WTC11 (cell line): ENCODE measurements around the gene NSUN4. TPM values are rescaled to one million over a fixed set of nuclear protein-coding genes. Genes with fewer than 3 reads are reported as not detected.

Experiments
- ATAC-seq: fragments of 200-7000 bp; cut with Tn5 transposase; 2 replicates; pipeline ENCODE4 v1.10.0; 2021; ENCODE audit warnings: mild to moderate bottlenecking, moderate library complexity
- CTCF ChIA-PET: fragments of 300-600 bp; sonication (Branson Sonifier 250); formaldehyde crosslinking; loops from one replicate; lab custom pipeline; 2021; ENCODE audit warnings: antibody characterized with exemption; lab: Charles Lee
- POLR2A ChIA-PET: fragments of 350-600 bp; sonication (Branson Sonifier 250); formaldehyde crosslinking; loops from one replicate; lab custom pipeline; 2021; ENCODE audit warnings: antibody characterized with exemption; lab: Charles Lee
- DNase-seq: peaks from one replicate; pipeline ENCODE4 v3.0.0; 2021; ENCODE audit warnings: low spot score
- H3K27ac Mint-ChIP-seq: 2 replicates; pipeline ENCODE4 v1.8.0; 2021; ENCODE audit warnings: mixed read lengths
- H3K27me3 Mint-ChIP-seq: 2 replicates; pipeline ENCODE4 v1.8.0; 2021; ENCODE audit warnings: low read depth, mild to moderate bottlenecking, moderate library complexity, mixed read lengths
- H3K36me3 Mint-ChIP-seq: 2 replicates; pipeline ENCODE4 v1.8.0; 2021; ENCODE audit warnings: mixed read lengths
- H3K4me1 Mint-ChIP-seq: 2 replicates; pipeline ENCODE4 v1.8.0; 2022; ENCODE audit warnings: mixed read lengths
- H3K4me3 Mint-ChIP-seq: 2 replicates; pipeline ENCODE4 v1.8.0; 2021; ENCODE audit warnings: mild to moderate bottlenecking, moderate library complexity, mixed read lengths
- H3K9me3 Mint-ChIP-seq: 2 replicates; pipeline ENCODE4 v1.8.0; 2021; ENCODE audit warnings: mixed read lengths
- AFF4 ChIP-seq: sonication (generic); formaldehyde crosslinking; IDR thresholded peaks from 2 replicates; pipeline ENCODE4 v1.8.1; 2023; ENCODE audit warnings: mild to moderate bottlenecking, missing genetic modification reagents, borderline replicate concordance
- CREM ChIP-seq: sonication (generic); formaldehyde crosslinking; IDR thresholded peaks from 2 replicates; pipeline ENCODE4 v1.8.1; 2022; ENCODE audit warnings: mild to moderate bottlenecking, missing genetic modification reagents, moderate library complexity
- CTCF ChIP-seq: fragments of 200-600 bp; IDR thresholded peaks from 2 replicates; pipeline ENCODE4 v1.8.0; 2022; ENCODE audit warnings: antibody characterized with exemption
- ELF4 ChIP-seq: sonication (generic); formaldehyde crosslinking; IDR thresholded peaks from 2 replicates; pipeline ENCODE4 v1.8.1; 2022; ENCODE audit warnings: low read depth, mild to moderate bottlenecking, moderate library complexity, missing genetic modification reagents
- GRHL2 ChIP-seq: fragments of 250-450 bp; sonication (Bioruptor Pico); IDR thresholded peaks from 2 replicates; pipeline ENCODE4 v1.8.0; 2022; ENCODE audit warnings: mild to moderate bottlenecking, moderate library complexity; ENCODE audit not compliant: insufficient replicate concordance, severe bottlenecking
- MYBL2 ChIP-seq: sonication (generic); formaldehyde crosslinking; IDR thresholded peaks from 2 replicates; pipeline ENCODE4 v1.8.1; 2023; ENCODE audit warnings: mild to moderate bottlenecking, moderate library complexity, missing genetic modification reagents
- SMAD3 ChIP-seq: sonication (generic); formaldehyde crosslinking; IDR thresholded peaks from 2 replicates; pipeline ENCODE4 v1.8.0; 2022; ENCODE audit warnings: missing genetic modification reagents, mild to moderate bottlenecking, borderline replicate concordance
- SP1 ChIP-seq: sonication (generic); formaldehyde crosslinking; conservative IDR thresholded peaks from 2 replicates; pipeline ENCODE4 v1.8.1; 2022; ENCODE audit warnings: missing genetic modification reagents
- STAT6 ChIP-seq: sonication (generic); formaldehyde crosslinking; conservative IDR thresholded peaks from 2 replicates; pipeline ENCODE4 v1.8.1; 2023; ENCODE audit warnings: mild to moderate bottlenecking, low read depth, missing genetic modification reagents, moderate library complexity
- ZBTB21 ChIP-seq: sonication (generic); formaldehyde crosslinking; IDR thresholded peaks from 2 replicates; pipeline ENCODE4 v1.8.1; 2023; ENCODE audit warnings: mild to moderate bottlenecking, missing genetic modification reagents, borderline replicate concordance
- ZNF232 ChIP-seq: sonication (generic); formaldehyde crosslinking; IDR thresholded peaks from 2 replicates; pipeline ENCODE4 v1.8.0; 2022; ENCODE audit warnings: mild to moderate bottlenecking, missing genetic modification reagents
- total RNA-seq: library from RNA; stranded (reverse); gene quantifications from 3 replicates; pipeline ENCODE4 v1.2.3, GENCODE V29; 2021
- TF ChIP-seq, protein P1 (sequence below): sonication (generic); formaldehyde crosslinking; IDR thresholded peaks from 2 replicates; pipeline ENCODE4 v1.8.1; 2023; ENCODE audit warnings: mild to moderate bottlenecking, missing genetic modification reagents, moderate library complexity
- TF ChIP-seq, protein P2 (sequence below): sonication (generic); formaldehyde crosslinking; IDR thresholded peaks from 2 replicates; pipeline ENCODE4 v1.8.0; 2022; ENCODE audit warnings: missing genetic modification reagents
- TF ChIP-seq, protein P3 (sequence below): sonication (generic); formaldehyde crosslinking; IDR thresholded peaks from 2 replicates; pipeline ENCODE4 v1.8.0; 2022; ENCODE audit warnings: mild to moderate bottlenecking, missing genetic modification reagents
- TF ChIP-seq, protein P4 (sequence below): fragments of 250-450 bp; sonication (Bioruptor Pico); IDR thresholded peaks from 2 replicates; pipeline ENCODE4 v1.8.0; 2021; ENCODE audit warnings: mild to moderate bottlenecking

NSUN4 gene
- total RNA-seq, 1 experiment from 2014 or later, result 22.6 TPM

- no peak for TF ChIP-seq AFF4 (CRISPR knock-in tag)
- no peak for TF ChIP-seq ELF4
- TF ChIP-seq GRHL2 (CRISPR knock-in tag), result no peak
- TF ChIP-seq, protein P1, sequence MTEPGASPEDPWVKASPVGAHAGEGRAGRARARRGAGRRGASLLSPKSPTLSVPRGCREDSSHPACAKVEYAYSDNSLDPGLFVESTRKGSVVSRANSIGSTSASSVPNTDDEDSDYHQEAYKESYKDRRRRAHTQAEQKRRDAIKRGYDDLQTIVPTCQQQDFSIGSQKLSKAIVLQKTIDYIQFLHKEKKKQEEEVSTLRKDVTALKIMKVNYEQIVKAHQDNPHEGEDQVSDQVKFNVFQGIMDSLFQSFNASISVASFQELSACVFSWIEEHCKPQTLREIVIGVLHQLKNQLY, result no peak
These were observed 59.8 kb downstream of the NSUN4 start (continued) for GRCh38 chr1:46400421-46400820.

GRCh38 chr1:46401154-46401913, 60.7 kb downstream of the NSUN4 start:
- CTCF ChIA-PET, result interaction anchor here (1.0 to 3.1 kb wide), 6 partner anchors 10 to 61 kb away, joined by 3 to 14 read pairs (median 6); partner anchors contain the start of gene NSUN4
- no peak for TF ChIP-seq CTCF
- TF ChIP-seq, protein P2, sequence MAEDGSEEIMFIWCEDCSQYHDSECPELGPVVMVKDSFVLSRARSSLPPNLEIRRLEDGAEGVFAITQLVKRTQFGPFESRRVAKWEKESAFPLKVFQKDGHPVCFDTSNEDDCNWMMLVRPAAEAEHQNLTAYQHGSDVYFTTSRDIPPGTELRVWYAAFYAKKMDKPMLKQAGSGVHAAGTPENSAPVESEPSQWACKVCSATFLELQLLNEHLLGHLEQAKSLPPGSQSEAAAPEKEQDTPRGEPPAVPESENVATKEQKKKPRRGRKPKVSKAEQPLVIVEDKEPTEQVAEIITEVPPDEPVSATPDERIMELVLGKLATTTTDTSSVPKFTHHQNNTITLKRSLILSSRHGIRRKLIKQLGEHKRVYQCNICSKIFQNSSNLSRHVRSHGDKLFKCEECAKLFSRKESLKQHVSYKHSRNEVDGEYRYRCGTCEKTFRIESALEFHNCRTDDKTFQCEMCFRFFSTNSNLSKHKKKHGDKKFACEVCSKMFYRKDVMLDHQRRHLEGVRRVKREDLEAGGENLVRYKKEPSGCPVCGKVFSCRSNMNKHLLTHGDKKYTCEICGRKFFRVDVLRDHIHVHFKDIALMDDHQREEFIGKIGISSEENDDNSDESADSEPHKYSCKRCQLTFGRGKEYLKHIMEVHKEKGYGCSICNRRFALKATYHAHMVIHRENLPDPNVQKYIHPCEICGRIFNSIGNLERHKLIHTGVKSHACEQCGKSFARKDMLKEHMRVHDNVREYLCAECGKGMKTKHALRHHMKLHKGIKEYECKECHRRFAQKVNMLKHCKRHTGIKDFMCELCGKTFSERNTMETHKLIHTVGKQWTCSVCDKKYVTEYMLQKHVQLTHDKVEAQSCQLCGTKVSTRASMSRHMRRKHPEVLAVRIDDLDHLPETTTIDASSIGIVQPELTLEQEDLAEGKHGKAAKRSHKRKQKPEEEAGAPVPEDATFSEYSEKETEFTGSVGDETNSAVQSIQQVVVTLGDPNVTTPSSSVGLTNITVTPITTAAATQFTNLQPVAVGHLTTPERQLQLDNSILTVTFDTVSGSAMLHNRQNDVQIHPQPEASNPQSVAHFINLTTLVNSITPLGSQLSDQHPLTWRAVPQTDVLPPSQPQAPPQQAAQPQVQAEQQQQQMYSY, result 0 out of 2 replicates have a peak, but pooled peaks have one; percentile 33
- ATAC-seq (no peak), DNase-seq (no peak)
- H3K36me3 Mint-ChIP-seq, result no peaks in the 10 kb centered on the region
- POLR2A ChIA-PET, result interaction anchor here (0.6 kb wide), 1 partner anchor 12 kb away, joined by 4 read pairs; no protein-coding TSS in a partner anchor
- H3K4me1 Mint-ChIP-seq, result peaks cover 35% of the 10 kb centered on the region
- no peaks in the 10 kb centered on the region; the same call in 1 of the 2 replicates for H3K27me3 Mint-ChIP-seq
- H3K4me3 Mint-ChIP-seq, result no peak overlapping the region
- H3K27ac Mint-ChIP-seq, result no peak overlapping the region; the same call in 1 of the 2 replicates
- no peaks in the 10 kb centered on the region for H3K9me3 Mint-ChIP-seq

DNA sequence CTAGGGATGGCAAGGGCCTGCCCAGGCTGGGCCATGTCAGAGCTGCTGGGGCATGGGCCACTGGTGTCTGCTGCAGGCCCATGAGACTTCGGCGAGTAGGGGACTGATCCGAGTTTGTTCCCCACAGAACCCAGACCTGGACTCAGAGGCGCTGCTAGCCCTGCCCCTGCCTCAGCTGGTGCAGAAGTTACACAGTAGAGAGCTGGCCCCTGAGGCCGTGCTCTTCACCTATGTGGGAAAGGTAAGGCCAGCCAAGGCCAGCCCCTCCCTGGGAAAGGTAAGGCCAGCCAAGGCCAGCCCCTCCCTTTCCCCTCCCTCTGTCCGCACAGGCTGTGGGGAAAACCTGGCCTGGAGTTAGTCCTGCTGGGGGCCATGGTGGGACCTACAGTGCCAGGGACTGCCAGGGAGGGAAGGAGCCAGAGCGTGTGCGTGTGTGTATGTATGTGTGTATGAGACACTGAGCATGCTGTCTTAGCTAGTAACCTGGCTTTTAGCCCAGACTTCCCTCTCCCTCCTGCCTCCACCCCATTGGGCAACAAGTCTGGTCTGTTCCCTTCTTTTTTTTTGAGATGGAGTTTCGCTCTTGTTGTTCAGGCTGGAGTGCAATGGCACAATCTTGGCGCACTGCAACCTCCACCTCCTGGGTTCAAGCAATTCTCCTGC, 61.5 kb downstream of the NSUN4 start:
- ATAC-seq (peak; percentile 82), DNase-seq (peak; percentile 80)
- Mint-ChIP-seq H3K27ac (no peak overlapping the region), H3K27me3 (no peaks in the 10 kb centered on the region), H3K36me3 (peaks cover under 1% of the 10 kb centered on the region; the same call in 1 of the 2 replicates), H3K9me3 (no peaks in the 10 kb centered on the region), H3K4me3 (no peak overlapping the region), H3K4me1 (peaks cover 39% of the 10 kb centered on the region)
- CTCF ChIA-PET, result interaction anchor here (1.0 to 3.1 kb wide), 5 partner anchors 10 to 62 kb away, joined by 3 to 14 read pairs (median 4); partner anchors contain the start of gene NSUN4
- POLR2A ChIA-PET, result interaction anchor here (0.6 to 1.0 kb wide), 2 partner anchors 8 to 13 kb away, joined by 3 to 4 read pairs; no protein-coding TSS in a partner anchor
- TF ChIP-seq MYBL2 (CRISPR knock-in tag) (0 out of 2 replicates have a peak, but pooled peaks have one; percentile 49), SP1 (peak; percentile 88), ZBTB21 (CRISPR knock-in tag) (no peak), CREM (CRISPR knock-in tag) (no peak), STAT6 (CRISPR knock-in tag) (no peak), ZNF232 (peak; percentile 38; the same call in 1 of the 2 replicates), SMAD3 (no peak)
- TF ChIP-seq, protein P3, sequence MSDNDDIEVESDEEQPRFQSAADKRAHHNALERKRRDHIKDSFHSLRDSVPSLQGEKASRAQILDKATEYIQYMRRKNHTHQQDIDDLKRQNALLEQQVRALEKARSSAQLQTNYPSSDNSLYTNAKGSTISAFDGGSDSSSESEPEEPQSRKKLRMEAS, result peak; percentile 76; the same call in 1 of the 2 replicates
- TF ChIP-seq, protein P4, sequence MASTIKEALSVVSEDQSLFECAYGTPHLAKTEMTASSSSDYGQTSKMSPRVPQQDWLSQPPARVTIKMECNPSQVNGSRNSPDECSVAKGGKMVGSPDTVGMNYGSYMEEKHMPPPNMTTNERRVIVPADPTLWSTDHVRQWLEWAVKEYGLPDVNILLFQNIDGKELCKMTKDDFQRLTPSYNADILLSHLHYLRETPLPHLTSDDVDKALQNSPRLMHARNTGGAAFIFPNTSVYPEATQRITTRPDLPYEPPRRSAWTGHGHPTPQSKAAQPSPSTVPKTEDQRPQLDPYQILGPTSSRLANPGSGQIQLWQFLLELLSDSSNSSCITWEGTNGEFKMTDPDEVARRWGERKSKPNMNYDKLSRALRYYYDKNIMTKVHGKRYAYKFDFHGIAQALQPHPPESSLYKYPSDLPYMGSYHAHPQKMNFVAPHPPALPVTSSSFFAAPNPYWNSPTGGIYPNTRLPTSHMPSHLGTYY, result no peak
